A549 (cell line): Measurements from ENCODE around the gene FAM72C. TPM values are rescaled to one million over a fixed set of nuclear protein-coding genes. Genes with fewer than 3 reads are reported as not detected.
"Not testable (repeated sequence)": the region's sequence is repeated elsewhere in the genome, so short reads cannot be mapped to it uniquely, and the experiment has no call there.

Experiments used
- ATAC-seq, 2 experiments: fragments of 200-7000 bp in 1 of 2; fragments of >200 bp in 1 of 2; cut with Nextera tagmentation in 1 of 2; cut with Tn5 transposase in 1 of 2; 3 replicates each; pipeline versions ENCODE4 v1.8.0 to v1.9.1; 2018 to 2020; ENCODE audit warnings: mild to moderate bottlenecking in 1 of 2, moderate library complexity in 1 of 2
- CTCF ChIA-PET: fragments of 300-600 bp; sonication (Branson Sonifier 250); formaldehyde crosslinking; extraction: SDS; loops from one replicate; lab custom pipeline; 2021; ENCODE audit warnings: antibody characterized with exemption, inconsistent platforms; lab: Yijun Ruan, JAX
- POLR2A ChIA-PET: fragments of 350-600 bp; formaldehyde crosslinking; extraction: SDS; loops from one replicate; lab custom pipeline; 2021; ENCODE audit warnings: antibody characterized with exemption, inconsistent platforms; lab: Yijun Ruan, JAX
- DNase-seq, 2 experiments: peaks; one replicate each; pipeline versions ENCODE4 v3.0.0 to v3.0.0-alpha.2; 2011 to 2016; ENCODE audit warnings: low read depth in 1 of 2, low spot score in 1 of 2
- FAIRE-seq: peaks from 2 replicates; lab custom pipeline; 2011; peaks lifted over from hg19 to GRCh38; lab: Jason Lieb, UNC
- H3K27ac ChIP-seq, 2 experiments: fragments of >200 bp; sonication (Bioruptor Twin); formaldehyde crosslinking; 3 replicates each; pipeline ENCODE4 v1.5.1; 2016 to 2017
- H3K4me1 ChIP-seq: fragments of >200 bp; sonication (Bioruptor Twin); formaldehyde crosslinking; 3 replicates; pipeline ENCODE4 v1.6.1; 2016
- H3K4me2 ChIP-seq: fragments of >200 bp; sonication (Bioruptor Twin); formaldehyde crosslinking; 3 replicates; pipeline ENCODE4 v1.6.1; 2016
- H3K4me3 ChIP-seq: fragments of >200 bp; sonication (Bioruptor Twin); formaldehyde crosslinking; 3 replicates; pipeline ENCODE4 v1.5.1; 2016
- H3K9me3 ChIP-seq: fragments of >200 bp; sonication (Bioruptor Twin); formaldehyde crosslinking; 3 replicates; pipeline ENCODE4 v1.6.1; 2016
- WGBS: methylation state at CpG from one replicate; pipeline ENCODE4 v1.1.6; 2017; ENCODE audit errors: missing lambda C conversion rate; 5-methylcytosine and 5-hydroxymethylcytosine counted together
- polyA minus RNA-seq: library from RNA; depleted of rRNA, polyadenylated mRNA; stranded (reverse); fragments of >200 nt; gene quantifications from 2 replicates; pipeline ENCODE4 v1.2.3, GENCODE V29; 2011; rRNA and poly(A)+ RNA removed
- polyA plus RNA-seq, 4 experiments: library from polyadenylated mRNA; depleted of rRNA in 3 of 4; stranded (reverse); fragments of >200 nt; fragmentation: RNase III in 1 of 4; extraction: RNeasy Plus Mini Kit Qiagen cat#74134 plus additional on column Dnase treatment in 1 of 4; gene quantifications; 2 replicates in 3 of 4; 3 replicates in 1 of 4; pipeline ENCODE4 v1.2.3, GENCODE V29; 2011 to 2017

FAM72C gene
- polyA plus RNA-seq (2011; rRNA removed) (12.3 and 15.3 TPM in 2 replicates), polyA plus RNA-seq (2017; fragmentation: RNase III; extraction: RNeasy Plus Mini Kit Qiagen cat#74134 plus additional on column Dnase treatment) (9.6 to 11.5 TPM (median 10.9 TPM) in 3 replicates), polyA minus RNA-seq (3.9 and 5.4 TPM in 2 replicates)
- 5.0 and 5.1 TPM in 2 replicates for polyA plus RNA-seq (2012; cell fraction: cytosol; rRNA removed)
- 1.9 and 3.7 TPM in 2 replicates for polyA plus RNA-seq (2012; cell fraction: nucleus; rRNA removed)

GRCh38 chr1:143971924-143972700 is at the start of gene FAM72C:
Gene FAM72C, minus strand, starts transcription at chr1:143971986. Its CDS starts 845 bp downstream, at chr1:143971141.
- FAIRE-seq, H3K27ac ChIP-seq, H3K4me1 ChIP-seq, POLR2A ChIA-PET, CTCF ChIA-PET, DNase-seq, H3K9me3 ChIP-seq, H3K4me3 ChIP-seq, H3K4me2 ChIP-seq: not testable (repeated sequence)
- no CpG with 5 or more reads among the region's 48 CpGs for WGBS
- ATAC-seq: peak; percentile 72 to 88

- FAIRE-seq, CTCF ChIA-PET, ATAC-seq: not testable (repeated sequence)
These were observed 48.4 kb upstream of the FAM72C start for GRCh38 chr1:144020001-144020738.

GRCh38 chr1:144019101-144019500 is 47.3 kb upstream of the FAM72C start:
- H3K4me3 ChIP-seq, POLR2A ChIA-PET, H3K4me1 ChIP-seq, CTCF ChIA-PET, H3K9me3 ChIP-seq, H3K27ac ChIP-seq, H3K4me2 ChIP-seq, DNase-seq, FAIRE-seq, ATAC-seq: not testable (repeated sequence)
- WGBS: no CpG with 5 or more reads among the region's 2 CpGs

More at GRCh38 chr1:144020001-144020738, 48.4 kb upstream of the FAM72C start:
- no CpG with 5 or more reads among the region's 3 CpGs for WGBS
- H3K27ac ChIP-seq, POLR2A ChIA-PET, DNase-seq, H3K9me3 ChIP-seq, H3K4me1 ChIP-seq, H3K4me3 ChIP-seq, H3K4me2 ChIP-seq: not testable (repeated sequence)

- CTCF ChIA-PET, H3K4me2 ChIP-seq, H3K27ac ChIP-seq, ATAC-seq, H3K9me3 ChIP-seq, H3K4me1 ChIP-seq, FAIRE-seq, DNase-seq, H3K4me3 ChIP-seq, POLR2A ChIA-PET: not testable (repeated sequence)
- WGBS: 85% methylated on average over 3 of the region's 8 CpGs
These were observed 43.6 kb upstream of the FAM72C start for GRCh38 chr1:144015180-144015966.

- CTCF ChIA-PET, ATAC-seq, POLR2A ChIA-PET, H3K9me3 ChIP-seq, FAIRE-seq, H3K4me2 ChIP-seq, H3K27ac ChIP-seq, H3K4me3 ChIP-seq, H3K4me1 ChIP-seq, DNase-seq: not testable (repeated sequence)
- no CpG with 5 or more reads among the region's 3 CpGs for WGBS
These were observed 42.7 kb upstream of the FAM72C start for GRCh38 chr1:144014528-144014927.

GRCh38 chr1:144014121-144014520 is 42.3 kb upstream of the FAM72C start:
- H3K27ac ChIP-seq, FAIRE-seq, POLR2A ChIA-PET, ATAC-seq, CTCF ChIA-PET, H3K4me2 ChIP-seq, H3K4me1 ChIP-seq, H3K4me3 ChIP-seq, H3K9me3 ChIP-seq, DNase-seq: not testable (repeated sequence)
- no CpG with 5 or more reads among the region's 4 CpGs for WGBS

GRCh38 chr1:144012168-144012733 is 40.5 kb upstream of the FAM72C start:
- POLR2A ChIA-PET, DNase-seq, FAIRE-seq, H3K9me3 ChIP-seq, H3K4me1 ChIP-seq, H3K4me3 ChIP-seq, H3K27ac ChIP-seq, CTCF ChIA-PET, H3K4me2 ChIP-seq: not testable (repeated sequence)
- WGBS: no CpG with 5 or more reads among the region's 4 CpGs
- ATAC-seq: peak; percentile 41 to 60; a peak in 5 of 6 replicates

GRCh38 chr1:144009410-144009809 is 37.6 kb upstream of the FAM72C start:
- H3K4me1 ChIP-seq, POLR2A ChIA-PET, DNase-seq, FAIRE-seq, H3K4me2 ChIP-seq, ATAC-seq, H3K9me3 ChIP-seq, H3K4me3 ChIP-seq, CTCF ChIA-PET, H3K27ac ChIP-seq: not testable (repeated sequence)
- WGBS: no CpG with 5 or more reads among the region's 3 CpGs

GRCh38 chr1:144004259-144004658 is 32.5 kb upstream of the FAM72C start:
- WGBS: no CpG with 5 or more reads among the region's 1 CpG

More at GRCh38 chr1:144004259-144004658, 32.5 kb upstream of the FAM72C start:
- H3K27ac ChIP-seq, H3K4me1 ChIP-seq, FAIRE-seq, ATAC-seq, H3K4me3 ChIP-seq, DNase-seq, H3K4me2 ChIP-seq, CTCF ChIA-PET, H3K9me3 ChIP-seq, POLR2A ChIA-PET: not testable (repeated sequence)
